ENCODE data around the gene NAA40.

The NAA40 gene

DNA sequence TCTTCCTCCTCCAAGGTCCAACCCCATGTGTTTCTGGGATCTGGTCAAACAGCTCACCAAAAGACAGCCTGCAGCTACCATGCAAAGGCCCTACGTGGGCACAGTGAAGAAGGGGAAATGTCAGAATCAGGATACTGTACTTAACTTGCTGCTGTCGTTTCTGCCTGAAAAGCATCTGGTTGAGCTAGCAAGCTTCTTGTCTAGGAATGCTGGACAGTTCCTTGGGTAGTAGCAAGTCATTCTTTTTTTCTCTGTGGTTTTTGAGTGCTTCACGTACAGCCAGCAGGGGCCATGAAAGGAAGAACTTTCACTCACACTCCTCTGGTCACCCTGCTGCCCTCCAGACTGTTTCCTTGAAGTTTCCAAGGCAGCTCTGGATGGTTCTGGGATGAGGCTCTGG is 46.6 kb upstream of the NAA40 start:
- H3F3A ChIP-seq (ENCODE audit: insufficient read depth, low read length) = peaks cover 18% of the 10 kb centered on the region
- peaks cover 4% of the 10 kb centered on the region for H4K20me1 ChIP-seq (ENCODE audit: insufficient read depth, low read length)
- no peaks in the 10 kb centered on the region for H3K27me3 ChIP-seq (replicated peaks; ENCODE audit: insufficient read depth, low read length)
- peaks cover 69% of the 10 kb centered on the region for H3K79me2 ChIP-seq (ENCODE audit: low read length)
- no peaks in the 10 kb centered on the region for H3K9me2 ChIP-seq (replicated peaks; ENCODE audit: insufficient read depth, low read length)
- H3K4me3 ChIP-seq (ENCODE audit: low read length) = no peak overlapping the region
- H3K4me1 ChIP-seq (ENCODE audit: low read length) = peaks cover 17% of the 10 kb centered on the region
- TF ChIP-seq, protein P1, sequence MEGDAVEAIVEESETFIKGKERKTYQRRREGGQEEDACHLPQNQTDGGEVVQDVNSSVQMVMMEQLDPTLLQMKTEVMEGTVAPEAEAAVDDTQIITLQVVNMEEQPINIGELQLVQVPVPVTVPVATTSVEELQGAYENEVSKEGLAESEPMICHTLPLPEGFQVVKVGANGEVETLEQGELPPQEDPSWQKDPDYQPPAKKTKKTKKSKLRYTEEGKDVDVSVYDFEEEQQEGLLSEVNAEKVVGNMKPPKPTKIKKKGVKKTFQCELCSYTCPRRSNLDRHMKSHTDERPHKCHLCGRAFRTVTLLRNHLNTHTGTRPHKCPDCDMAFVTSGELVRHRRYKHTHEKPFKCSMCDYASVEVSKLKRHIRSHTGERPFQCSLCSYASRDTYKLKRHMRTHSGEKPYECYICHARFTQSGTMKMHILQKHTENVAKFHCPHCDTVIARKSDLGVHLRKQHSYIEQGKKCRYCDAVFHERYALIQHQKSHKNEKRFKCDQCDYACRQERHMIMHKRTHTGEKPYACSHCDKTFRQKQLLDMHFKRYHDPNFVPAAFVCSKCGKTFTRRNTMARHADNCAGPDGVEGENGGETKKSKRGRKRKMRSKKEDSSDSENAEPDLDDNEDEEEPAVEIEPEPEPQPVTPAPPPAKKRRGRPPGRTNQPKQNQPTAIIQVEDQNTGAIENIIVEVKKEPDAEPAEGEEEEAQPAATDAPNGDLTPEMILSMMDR (IDR thresholded peaks at IDR 0.05; ENCODE audit: low read length) = no peak
- TF ChIP-seq EZH2 (optimal IDR thresholded peaks at IDR 0.05; ENCODE audit: low read depth, low read length) = no peak
- no peak for TF ChIP-seq EZH2phosphoT487 (IDR thresholded peaks at IDR 0.05; ENCODE audit: low read length)
- H3K9ac ChIP-seq (ENCODE audit: low read length) = no peak overlapping the region
- H3K9me3 ChIP-seq (replicated peaks; ENCODE audit: insufficient read depth, low read length) = no peaks in the 10 kb centered on the region
- H3K4me2 ChIP-seq (ENCODE audit: low read depth, low read length) = no peak overlapping the region
- DNase-seq = no peak
- no peaks in the 10 kb centered on the region for H3K36me3 ChIP-seq (replicated peaks; ENCODE audit: insufficient read depth, low read length)
- H3K27ac ChIP-seq (ENCODE audit: low read length) = no peak overlapping the region
- no peak overlapping the region for H2AFZ ChIP-seq (ENCODE audit: low read length)

DNA sequence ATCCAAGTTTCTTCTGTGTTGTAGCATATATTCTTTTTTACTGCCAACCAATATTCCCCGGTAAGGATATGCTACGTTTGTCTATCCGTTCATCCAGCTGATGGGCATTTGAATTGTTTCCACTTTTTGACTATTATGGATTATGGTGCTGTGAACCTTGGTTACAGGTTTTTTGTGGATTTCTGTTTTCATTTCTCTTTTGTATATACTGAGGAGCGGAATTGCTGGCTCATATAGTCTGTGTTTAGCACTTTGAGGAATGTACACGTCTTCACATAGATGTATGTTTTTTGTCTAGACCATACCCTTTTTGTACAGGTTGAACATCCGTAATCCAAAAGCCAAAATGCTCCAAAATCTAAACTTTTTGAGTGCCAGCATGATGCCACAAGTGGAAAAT is 45.4 kb upstream of the NAA40 start:
- Histone ChIP-seq H3K9ac (ENCODE audit: low read length) (no peak overlapping the region), H2AFZ (ENCODE audit: low read length) (no peak overlapping the region), H3K27me3 (replicated peaks; ENCODE audit: insufficient read depth, low read length) (no peaks in the 10 kb centered on the region), H3K4me3 (ENCODE audit: low read length) (no peak overlapping the region), H4K20me1 (ENCODE audit: insufficient read depth, low read length) (peaks cover 4% of the 10 kb centered on the region), H3K36me3 (replicated peaks; ENCODE audit: insufficient read depth, low read length) (no peaks in the 10 kb centered on the region), H3K4me1 (ENCODE audit: low read length) (peaks cover 9% of the 10 kb centered on the region), H3K27ac (ENCODE audit: low read length) (no peak overlapping the region), H3K4me2 (ENCODE audit: low read depth, low read length) (no peak overlapping the region), H3K9me3 (replicated peaks; ENCODE audit: insufficient read depth, low read length) (no peaks in the 10 kb centered on the region), H3K9me2 (replicated peaks; ENCODE audit: insufficient read depth, low read length) (no peaks in the 10 kb centered on the region), H3K79me2 (ENCODE audit: low read length) (peaks cover 64% of the 10 kb centered on the region), H3F3A (ENCODE audit: insufficient read depth, low read length) (peaks cover 7% of the 10 kb centered on the region)
- TF ChIP-seq, protein P1 (IDR thresholded peaks at IDR 0.05; ENCODE audit: low read length) = no peak
- no peak for TF ChIP-seq EZH2phosphoT487 (IDR thresholded peaks at IDR 0.05; ENCODE audit: low read length)
- no peak for TF ChIP-seq EZH2 (optimal IDR thresholded peaks at IDR 0.05; ENCODE audit: low read depth, low read length)
- no peak for DNase-seq

DNA sequence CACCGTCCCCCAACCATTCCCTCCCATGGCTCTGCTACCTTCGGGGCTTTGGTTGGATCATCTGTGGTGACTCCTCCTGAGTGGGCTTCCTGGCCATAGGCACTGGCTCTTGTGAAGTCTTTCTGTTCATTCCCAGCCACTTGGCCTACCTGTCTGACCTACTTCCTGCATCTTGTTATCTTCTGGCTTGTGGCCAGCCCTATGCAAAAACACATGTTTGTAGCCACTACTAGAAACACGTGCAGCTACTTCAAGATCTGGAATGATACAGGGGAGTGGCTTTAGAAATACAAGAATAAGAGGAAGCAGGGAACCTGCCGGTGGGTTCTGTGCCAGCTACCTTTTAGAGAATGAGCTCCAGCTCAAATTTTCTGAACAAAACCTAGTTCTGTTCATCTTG is 42.7 kb upstream of the NAA40 start:
- no peak for DNase-seq
- H3F3A ChIP-seq (ENCODE audit: insufficient read depth, low read length) = no peaks in the 10 kb centered on the region; the same call in 1 of the 2 replicates
- no peak overlapping the region for H3K4me2 ChIP-seq (ENCODE audit: low read depth, low read length)
- H3K9ac ChIP-seq (ENCODE audit: low read length) = no peak overlapping the region
- H3K4me1 ChIP-seq (ENCODE audit: low read length) = no peaks in the 10 kb centered on the region
- no peak overlapping the region for H2AFZ ChIP-seq (ENCODE audit: low read length)
- no peaks in the 10 kb centered on the region for H3K9me2 ChIP-seq (replicated peaks; ENCODE audit: insufficient read depth, low read length)
- H3K36me3 ChIP-seq (replicated peaks; ENCODE audit: insufficient read depth, low read length) = 0 out of 2 replicates have a peak, but pooled peaks cover 3% of the 10 kb centered on the region
- no peak overlapping the region for H3K27ac ChIP-seq (ENCODE audit: low read length)
- no peak overlapping the region for H3K4me3 ChIP-seq (ENCODE audit: low read length)
- H4K20me1 ChIP-seq (ENCODE audit: insufficient read depth, low read length) = peaks cover 4% of the 10 kb centered on the region
- no peak for TF ChIP-seq EZH2phosphoT487 (IDR thresholded peaks at IDR 0.05; ENCODE audit: low read length)
- TF ChIP-seq, protein P1 (IDR thresholded peaks at IDR 0.05; ENCODE audit: low read length) = no peak
- TF ChIP-seq EZH2 (optimal IDR thresholded peaks at IDR 0.05; ENCODE audit: low read depth, low read length) = no peak
- peaks cover 37% of the 10 kb centered on the region for H3K79me2 ChIP-seq (ENCODE audit: low read length)
- H3K27me3 ChIP-seq (replicated peaks; ENCODE audit: insufficient read depth, low read length) = no peaks in the 10 kb centered on the region
- no peaks in the 10 kb centered on the region for H3K9me3 ChIP-seq (replicated peaks; ENCODE audit: insufficient read depth, low read length)
